Measurements from ENCODE around the gene C1orf115.
A peak's percentile ranks its signal among the peaks of the same experiment; 100 is the strongest.
"Not testable (repeated sequence)": the region's sequence is repeated elsewhere in the genome, so short reads cannot be mapped to it uniquely, and the experiment has no call there.

C1orf115 gene

GRCh38 chr1:220690140-220691052 is at the start of gene C1orf115:
TSS of gene C1orf115 (plus strand) at chr1:220690363. CDS start at chr1:220690403, 40 bp downstream.
- DNase-seq: peak; percentile 40

- no peak for DNase-seq
Observed at GRCh38 chr1:220642285-220642684, 47.9 kb upstream of the C1orf115 start.

GRCh38 chr1:220652995-220653394 is 37.2 kb upstream of the C1orf115 start:
- DNase-seq: no peak

- no peak for DNase-seq
Observed at GRCh38 chr1:220655509-220655908, 34.7 kb upstream of the C1orf115 start.

- DNase-seq: no peak
Observed at GRCh38 chr1:220655961-220656740, 34.0 kb upstream of the C1orf115 start.

GRCh38 chr1:220666349-220666748 is 23.8 kb upstream of the C1orf115 start:
- no peak for DNase-seq

GRCh38 chr1:220669005-220669404 is 21.2 kb upstream of the C1orf115 start:
- no peak for DNase-seq

- no peak for DNase-seq
Observed at GRCh38 chr1:220670365-220670764, 19.8 kb upstream of the C1orf115 start.

GRCh38 chr1:220673921-220674320 is 16.2 kb upstream of the C1orf115 start:
- no peak for DNase-seq

GRCh38 chr1:220677251-220677650 is 12.9 kb upstream of the C1orf115 start:
- DNase-seq: no peak

GRCh38 chr1:220680085-220680687 is 10.0 kb upstream of the C1orf115 start:
- peak; percentile 24 for DNase-seq

- no peak for DNase-seq
Observed at GRCh38 chr1:220681220-220681880, 8.8 kb upstream of the C1orf115 start.

- no peak for DNase-seq
Observed at GRCh38 chr1:220682901-220683576, 7.1 kb upstream of the C1orf115 start.

GRCh38 chr1:220683716-220684115 is 6.4 kb upstream of the C1orf115 start:
- not testable (repeated sequence) for DNase-seq

GRCh38 chr1:220684890-220685289 is 5.3 kb upstream of the C1orf115 start:
- no peak for DNase-seq

GRCh38 chr1:220685879-220686278 is 4.3 kb upstream of the C1orf115 start:
- DNase-seq: no peak

GRCh38 chr1:220687809-220688208 is 2.4 kb upstream of the C1orf115 start:
- no peak for DNase-seq

GRCh38 chr1:220689666-220690065 is 497 bp upstream of the C1orf115 start:
- no peak for DNase-seq

GRCh38 chr1:220691053-220691684 is 1.0 kb downstream of the C1orf115 start:
- no peak for DNase-seq

GRCh38 chr1:220692436-220693228 is 2.5 kb downstream of the C1orf115 start:
- DNase-seq: no peak

- DNase-seq: no peak
Observed at GRCh38 chr1:220694866-220695382, 4.8 kb downstream of the C1orf115 start.
